OCI-LY7 (cell line): ENCODE measurements around the gene ZMAT3. TPM values are rescaled to one million over a fixed set of nuclear protein-coding genes. Genes with fewer than 3 reads are reported as not detected.
"Not testable (repeated sequence)": the region's sequence is repeated elsewhere in the genome, so short reads cannot be mapped to it uniquely, and the experiment has no call there.

Source experiments
- BruUV-seq: library from RNA; stranded (reverse); fragments of 400-500 nt; replicated peaks from 2 replicates; lab custom pipeline; 2021; lab: Mats Ljungman, UMichigan
- CTCF ChIA-PET: fragments of 300-600 bp; sonication (Branson Sonifier 250); formaldehyde crosslinking; loops from one replicate; lab custom pipeline; 2022; ENCODE audit warnings: antibody characterized with exemption; ENCODE audit not compliant: unreplicated experiment; lab: Charles Lee
- POLR2A ChIA-PET: fragments of 300-600 bp; sonication (Branson Sonifier 250); formaldehyde crosslinking; loops from one replicate; lab custom pipeline; 2022; ENCODE audit warnings: antibody characterized with exemption; lab: Charles Lee
- DNase-seq: peaks from one replicate; pipeline ENCODE4 v3.0.0-alpha.2; 2015; ENCODE audit warnings: low spot score
- H2AFZ ChIP-seq: fragments of 200-600 bp; sonication (generic), shearing (Covaris generic); 2 replicates; pipeline ENCODE4 v1.6.1; 2014; ENCODE audit warnings: mild to moderate bottlenecking, antibody characterized with exemption, low read length, moderate library complexity
- H3K27ac ChIP-seq: fragments of 200-600 bp; sonication (generic); 2 replicates; pipeline ENCODE4 v1.5.1; 2014; ENCODE audit warnings: mixed run types, low read depth, mild to moderate bottlenecking, moderate library complexity, low read length, inconsistent platforms; ENCODE audit not compliant: poor library complexity, severe bottlenecking
- H3K36me3 ChIP-seq: fragments of 200-600 bp; sonication (generic); 2 replicates; pipeline ENCODE4 v1.6.1; 2014; ENCODE audit warnings: mild to moderate bottlenecking, antibody characterized with exemption, low read length, moderate library complexity, mixed read lengths; ENCODE audit not compliant: insufficient read depth
- H3K4me1 ChIP-seq: fragments of 200-600 bp; sonication (generic); 2 replicates; pipeline ENCODE4 v1.5.1; 2014; ENCODE audit warnings: mild to moderate bottlenecking, low read length; ENCODE audit not compliant: insufficient read depth, poor library complexity, severe bottlenecking
- H3K4me2 ChIP-seq: fragments of 200-600 bp; sonication (generic); 2 replicates; pipeline ENCODE4 v1.6.1; 2014; ENCODE audit warnings: mild to moderate bottlenecking, low read length
- H3K4me3 ChIP-seq: fragments of 200-600 bp; sonication (generic); 2 replicates; pipeline ENCODE4 v1.5.1; 2014; ENCODE audit warnings: mild to moderate bottlenecking, low read depth, low read length; ENCODE audit not compliant: poor library complexity, severe bottlenecking
- H3K79me2 ChIP-seq: fragments of 200-600 bp; sonication (generic); 2 replicates; pipeline ENCODE4 v1.6.1; 2016; ENCODE audit warnings: low read depth, mild to moderate bottlenecking, low read length, moderate library complexity, mixed read lengths; ENCODE audit not compliant: insufficient read depth
- H3K9me2 ChIP-seq: fragments of 200-600 bp; sonication (generic); 2 replicates; pipeline ENCODE4 v1.6.1; 2016; ENCODE audit warnings: mild to moderate bottlenecking, low read length, mixed read lengths; ENCODE audit not compliant: insufficient read depth
- H3K9me3 ChIP-seq: fragments of 200-600 bp; sonication (generic); 2 replicates; pipeline ENCODE4 v1.6.1; 2014; ENCODE audit warnings: mild to moderate bottlenecking, mixed run types, low read length, mixed read lengths
- H4K20me1 ChIP-seq: fragments of 200-600 bp; sonication (generic); 2 replicates; pipeline ENCODE4 v1.6.1; 2014; ENCODE audit warnings: mild to moderate bottlenecking, antibody characterized with exemption, low read length, moderate library complexity, mixed read lengths; ENCODE audit not compliant: insufficient read depth
- EZH2phosphoT487 ChIP-seq: fragments of 200-600 bp; sonication (generic); IDR thresholded peaks from 2 replicates; pipeline ENCODE4 v1.6.1; 2018; ENCODE audit warnings: low read depth, borderline replicate concordance, mild to moderate bottlenecking, mixed run types, antibody characterized with exemption, low read length, moderate library complexity, mixed read lengths
- intact Hi-C: fragments of 100-400 bp; cut with micrococcal nuclease; formaldehyde crosslinking; loops from one replicate; pipeline ENCODE4 v1.10.0; 2022; ENCODE audit not compliant: unreplicated experiment
- total RNA-seq, 2 experiments: library from RNA; depleted of rRNA in 1 of 2; stranded (reverse); fragments of >200 nt in 1 of 2; shearing (Covaris generic) in 1 of 2; gene quantifications; 2 replicates each; pipeline ENCODE4 v1.2.3, GENCODE V29; 2014 to 2022
- TF ChIP-seq, protein P1 (sequence below): fragments of 200-600 bp; sonication (generic); conservative IDR thresholded peaks from 2 replicates; pipeline ENCODE4 v1.5.1; 2014; ENCODE audit warnings: mild to moderate bottlenecking, antibody characterized with exemption, low read length, moderate library complexity, mixed read lengths

The ZMAT3 gene
- total RNA-seq, 2 experiments from 2014 or later = 3.7 to 11.3 TPM

DNA sequence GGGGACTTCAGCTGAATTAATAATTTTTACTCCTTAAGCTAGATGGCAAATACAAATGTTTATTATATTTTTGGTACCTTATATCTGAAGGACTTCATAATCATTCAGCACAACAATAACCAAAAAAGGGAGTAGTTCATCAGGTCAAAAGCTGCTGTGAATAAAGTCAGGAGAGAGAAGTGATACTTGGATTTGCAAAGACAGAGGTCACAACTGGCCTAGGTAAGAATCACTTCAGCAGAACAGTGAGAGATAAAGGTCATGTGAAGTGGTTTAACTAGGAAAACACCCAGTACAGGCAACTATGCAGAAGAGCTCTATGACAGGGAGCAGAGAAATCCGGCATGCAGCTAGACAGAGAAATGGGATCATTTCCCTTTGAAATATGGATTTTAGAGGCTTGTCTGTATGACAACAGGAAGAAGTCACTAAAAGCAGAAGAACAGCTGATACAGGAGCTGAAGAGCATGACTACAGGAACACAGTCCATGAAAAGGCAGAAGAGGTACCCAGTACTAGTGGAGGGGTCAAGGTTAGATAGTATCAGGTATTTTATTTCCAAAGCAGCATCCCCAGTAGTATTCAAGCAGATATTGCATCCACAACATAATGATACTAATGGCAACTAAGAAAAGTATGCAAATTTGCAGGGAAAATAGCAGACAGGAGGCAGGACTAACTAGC is 25.7 kb downstream of the ZMAT3 start:
- POLR2A ChIA-PET = interaction anchor here (0.6 to 1.4 kb wide), 5 partner anchors 24 to 802 kb away, joined by 3 to 8 read pairs (median 3); no protein-coding TSS in a partner anchor
- TF ChIP-seq, protein P1, sequence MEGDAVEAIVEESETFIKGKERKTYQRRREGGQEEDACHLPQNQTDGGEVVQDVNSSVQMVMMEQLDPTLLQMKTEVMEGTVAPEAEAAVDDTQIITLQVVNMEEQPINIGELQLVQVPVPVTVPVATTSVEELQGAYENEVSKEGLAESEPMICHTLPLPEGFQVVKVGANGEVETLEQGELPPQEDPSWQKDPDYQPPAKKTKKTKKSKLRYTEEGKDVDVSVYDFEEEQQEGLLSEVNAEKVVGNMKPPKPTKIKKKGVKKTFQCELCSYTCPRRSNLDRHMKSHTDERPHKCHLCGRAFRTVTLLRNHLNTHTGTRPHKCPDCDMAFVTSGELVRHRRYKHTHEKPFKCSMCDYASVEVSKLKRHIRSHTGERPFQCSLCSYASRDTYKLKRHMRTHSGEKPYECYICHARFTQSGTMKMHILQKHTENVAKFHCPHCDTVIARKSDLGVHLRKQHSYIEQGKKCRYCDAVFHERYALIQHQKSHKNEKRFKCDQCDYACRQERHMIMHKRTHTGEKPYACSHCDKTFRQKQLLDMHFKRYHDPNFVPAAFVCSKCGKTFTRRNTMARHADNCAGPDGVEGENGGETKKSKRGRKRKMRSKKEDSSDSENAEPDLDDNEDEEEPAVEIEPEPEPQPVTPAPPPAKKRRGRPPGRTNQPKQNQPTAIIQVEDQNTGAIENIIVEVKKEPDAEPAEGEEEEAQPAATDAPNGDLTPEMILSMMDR = no peak
- no peak for TF ChIP-seq EZH2phosphoT487
- no peak for DNase-seq
- peak overlapping the region; percentile 6; the same call in 1 of the 2 replicates for H3K4me2 ChIP-seq
- no peaks in the 10 kb centered on the region for H4K20me1 ChIP-seq
- H3K79me2 ChIP-seq = 0 out of 2 replicates have a peak, but pooled peaks cover 8% of the 10 kb centered on the region
- no peaks in the 10 kb centered on the region for H3K9me2 ChIP-seq
- H3K27ac ChIP-seq = peak overlapping the region; percentile 25
- CTCF ChIA-PET = no interaction called here
- H2AFZ ChIP-seq = no peak overlapping the region
- H3K36me3 ChIP-seq = no peaks in the 10 kb centered on the region
- BruUV-seq = no TSS peak
- H3K4me3 ChIP-seq = no peak overlapping the region
- peaks cover 17% of the 10 kb centered on the region for H3K4me1 ChIP-seq
- peaks cover 5% of the 10 kb centered on the region; the same call in 1 of the 2 replicates for H3K9me3 ChIP-seq
- intact Hi-C loops = no loop called here

DNA sequence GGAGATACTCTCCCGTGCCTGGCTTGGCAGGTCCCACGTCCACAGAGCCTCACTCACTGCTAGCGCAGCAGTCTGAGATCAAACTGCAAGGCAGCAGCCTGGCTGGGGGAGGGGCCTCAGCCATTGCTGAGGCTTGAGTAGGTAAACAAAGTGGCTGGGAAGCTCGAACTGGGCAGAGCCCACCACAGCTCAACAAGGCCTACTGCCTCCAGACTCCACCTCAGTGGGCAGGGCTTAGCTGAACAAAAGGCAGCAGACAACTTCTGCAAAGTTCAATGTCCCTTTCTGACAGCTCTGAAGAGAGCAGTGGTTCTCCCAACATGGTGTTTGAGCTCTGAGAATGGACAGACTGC is 32.7 kb downstream of the ZMAT3 start:
- H3K4me2 ChIP-seq, H3K9me2 ChIP-seq, DNase-seq, POLR2A ChIA-PET, H4K20me1 ChIP-seq, H2AFZ ChIP-seq, H3K4me3 ChIP-seq, H3K79me2 ChIP-seq, H3K27ac ChIP-seq, CTCF ChIA-PET, BruUV-seq, H3K4me1 ChIP-seq, intact Hi-C loops, H3K36me3 ChIP-seq, H3K9me3 ChIP-seq: not testable (repeated sequence)

DNA sequence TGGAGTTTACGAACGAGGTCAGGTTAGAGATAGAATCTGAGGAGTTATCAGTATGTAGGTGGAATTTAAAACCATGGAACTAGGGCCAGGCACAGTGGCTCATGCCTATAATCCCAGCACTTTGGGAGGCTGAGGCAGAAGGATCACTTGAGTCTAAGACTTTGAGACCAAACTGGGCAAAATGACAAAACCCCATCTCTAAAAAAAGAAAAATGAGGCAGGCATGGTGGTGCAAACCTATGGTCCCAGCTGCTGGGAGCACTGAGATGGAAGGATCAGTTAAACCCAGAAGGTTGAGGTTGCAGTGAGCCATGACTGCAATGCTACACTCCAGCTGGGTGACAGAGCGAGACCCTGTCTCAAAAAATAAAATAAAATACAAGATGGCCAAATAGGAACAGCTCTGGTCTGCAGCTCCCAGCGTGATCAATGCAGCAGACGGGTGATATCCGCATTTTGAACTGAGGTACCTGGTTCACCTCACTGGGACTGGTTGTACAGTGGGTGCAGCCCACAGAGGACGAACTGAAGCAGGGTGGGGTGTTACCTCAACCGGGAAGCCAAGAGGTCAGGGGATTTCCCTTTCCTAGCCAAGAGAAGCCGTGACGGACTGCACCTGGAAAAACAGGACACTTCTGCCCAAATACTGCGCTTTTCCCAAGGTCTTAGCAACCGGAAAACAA is 33.3 kb downstream of the ZMAT3 start:
- H3K36me3 ChIP-seq = peaks cover 6% of the 10 kb centered on the region; the same call in 1 of the 2 replicates
- no peak overlapping the region for H3K4me3 ChIP-seq
- no peak overlapping the region for H2AFZ ChIP-seq
- no TSS peak for BruUV-seq
- CTCF ChIA-PET = no interaction called here
- H3K9me2 ChIP-seq = no peaks in the 10 kb centered on the region
- no peak overlapping the region for H3K27ac ChIP-seq
- H3K9me3 ChIP-seq = no peaks in the 10 kb centered on the region
- POLR2A ChIA-PET = interaction anchor here (0.8 kb wide), 1 partner anchor 12 kb away, joined by 3 read pairs; no protein-coding TSS in a partner anchor
- no peaks in the 10 kb centered on the region for H3K4me1 ChIP-seq
- H3K4me2 ChIP-seq = no peak overlapping the region
- TF ChIP-seq, protein P1 = no peak
- no peak for TF ChIP-seq EZH2phosphoT487
- no peaks in the 10 kb centered on the region for H4K20me1 ChIP-seq
- no peak for DNase-seq
- intact Hi-C loops = no loop called here
- no peaks in the 10 kb centered on the region for H3K79me2 ChIP-seq
